Measurements from ENCODE around the gene FNTB.

FNTB gene

GRCh38 chr14:64968651-64969050 lies 18.0 kb upstream of the FNTB start:
- H3K4me3 ChIP-seq (replicated peaks; ENCODE audit: low read depth, low read length) = no peak overlapping the region
- DNase-seq (ENCODE audit: low read depth) = no peak
- TF ChIP-seq CTCF (IDR thresholded peaks at IDR 0.05; ENCODE audit: low read length, missing control alignments) = no peak

- no peak overlapping the region for H3K4me3 ChIP-seq (replicated peaks; ENCODE audit: low read depth, low read length)
- no peak for DNase-seq (ENCODE audit: low read depth)
- no peak for TF ChIP-seq CTCF (IDR thresholded peaks at IDR 0.05; ENCODE audit: low read length, missing control alignments)
These were observed 16.7 kb upstream of the FNTB start for GRCh38 chr14:64970041-64970440.

DNA sequence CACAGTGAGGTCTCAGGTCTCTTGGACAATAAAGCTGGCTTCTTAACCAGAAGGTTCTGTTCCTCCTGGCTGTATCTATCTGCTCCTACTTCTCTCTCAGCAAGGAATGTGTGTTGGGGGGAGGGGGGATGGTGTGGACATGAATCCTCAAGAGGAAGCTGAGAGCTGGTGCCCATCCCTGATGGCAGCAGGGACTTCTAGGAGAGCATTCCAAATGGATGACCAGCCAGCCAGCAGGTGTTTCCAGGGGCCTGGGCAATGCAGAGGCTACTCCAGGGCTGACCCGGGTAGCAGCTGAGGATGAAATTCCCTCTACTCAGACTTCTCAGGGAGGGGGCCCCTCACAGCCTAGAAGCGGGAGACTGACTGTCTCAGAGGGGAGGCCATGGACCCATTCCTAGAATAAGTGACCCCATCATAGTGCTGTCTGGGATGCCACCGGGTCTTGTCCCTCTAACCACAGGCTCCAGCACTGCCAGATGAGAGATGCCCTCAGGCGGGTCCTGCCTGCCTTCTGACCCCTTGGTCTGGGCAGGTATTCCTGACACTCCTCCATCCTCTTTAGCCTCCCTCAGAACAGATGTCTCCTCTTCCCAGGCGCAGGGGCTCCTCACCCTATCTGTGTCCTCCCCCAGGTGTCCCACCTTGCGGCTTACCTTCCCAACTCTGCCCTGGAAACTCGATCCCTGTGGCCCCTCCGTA lies 15.8 kb upstream of the FNTB start:
- DNase-seq (ENCODE audit: low read depth) = no peak
- no peak for TF ChIP-seq CTCF (IDR thresholded peaks at IDR 0.05; ENCODE audit: low read length, missing control alignments)
- H3K4me3 ChIP-seq (replicated peaks; ENCODE audit: low read depth, low read length) = peak overlapping the region; percentile 58

DNA sequence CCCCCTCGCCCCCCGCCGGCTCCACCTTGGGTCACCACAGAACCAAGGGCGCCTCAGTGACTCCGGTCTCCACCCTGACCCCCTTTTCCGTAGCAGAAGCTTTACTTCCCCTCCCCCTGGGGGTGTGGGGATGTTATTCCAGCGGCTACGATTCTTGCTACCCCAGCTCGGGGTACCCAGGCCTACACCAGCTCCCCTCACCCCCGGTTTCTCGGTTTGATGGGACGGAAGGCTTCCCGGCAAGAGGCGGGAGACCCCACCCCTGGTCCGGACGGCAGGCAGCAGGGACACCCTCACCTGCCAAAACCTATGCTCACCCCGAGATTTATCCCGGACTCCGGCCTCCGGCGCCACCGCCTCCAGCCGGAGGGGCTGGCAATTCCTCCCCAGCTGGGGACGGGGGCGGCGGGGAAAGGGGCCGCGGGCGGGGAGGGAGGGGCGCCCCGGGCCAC lies 15.2 kb upstream of the FNTB start:
- no peak for DNase-seq (ENCODE audit: low read depth)
- peak overlapping the region; percentile 58 for H3K4me3 ChIP-seq (replicated peaks; ENCODE audit: low read depth, low read length)
- no peak for TF ChIP-seq CTCF (IDR thresholded peaks at IDR 0.05; ENCODE audit: low read length, missing control alignments)

- no peak for DNase-seq (ENCODE audit: low read depth)
- no peak for TF ChIP-seq CTCF (IDR thresholded peaks at IDR 0.05; ENCODE audit: low read length, missing control alignments)
- peak within 1 kb of the TSS; percentile 62 for H3K4me3 ChIP-seq (replicated peaks; ENCODE audit: low read depth, low read length)
These were observed 14.5 kb upstream of the FNTB start, which contains the start of gene RAB15 for GRCh38 chr14:64971943-64972791. RAB15 (minus strand) TSS chr14:64972336; CDS start chr14:64972076, 260 bp downstream.

- no peak for TF ChIP-seq CTCF (IDR thresholded peaks at IDR 0.05; ENCODE audit: low read length, missing control alignments)
- no peak overlapping the region for H3K4me3 ChIP-seq (replicated peaks; ENCODE audit: low read depth, low read length)
- DNase-seq (ENCODE audit: low read depth) = no peak
These were observed 13.7 kb upstream of the FNTB start for GRCh38 chr14:64973026-64973442.
